M059J (cell line): ENCODE data around the gene ITGB6. TPM values are rescaled to one million over a fixed set of nuclear protein-coding genes. Genes with fewer than 3 reads are reported as not detected.

Source experiments
- DNase-seq: peaks from one replicate; pipeline ENCODE4 v3.0.0-alpha.2; 2012; ENCODE audit warnings: low read depth
- total RNA-seq: library from RNA; depleted of rRNA; stranded (reverse); fragments of >200 nt; shearing (Covaris generic); gene quantifications from 2 replicates; pipeline ENCODE4 v1.2.3, GENCODE V29; 2014

Gene ITGB6
- total RNA-seq, 1 experiment from 2014 or later, result 1.6 TPM

DNA sequence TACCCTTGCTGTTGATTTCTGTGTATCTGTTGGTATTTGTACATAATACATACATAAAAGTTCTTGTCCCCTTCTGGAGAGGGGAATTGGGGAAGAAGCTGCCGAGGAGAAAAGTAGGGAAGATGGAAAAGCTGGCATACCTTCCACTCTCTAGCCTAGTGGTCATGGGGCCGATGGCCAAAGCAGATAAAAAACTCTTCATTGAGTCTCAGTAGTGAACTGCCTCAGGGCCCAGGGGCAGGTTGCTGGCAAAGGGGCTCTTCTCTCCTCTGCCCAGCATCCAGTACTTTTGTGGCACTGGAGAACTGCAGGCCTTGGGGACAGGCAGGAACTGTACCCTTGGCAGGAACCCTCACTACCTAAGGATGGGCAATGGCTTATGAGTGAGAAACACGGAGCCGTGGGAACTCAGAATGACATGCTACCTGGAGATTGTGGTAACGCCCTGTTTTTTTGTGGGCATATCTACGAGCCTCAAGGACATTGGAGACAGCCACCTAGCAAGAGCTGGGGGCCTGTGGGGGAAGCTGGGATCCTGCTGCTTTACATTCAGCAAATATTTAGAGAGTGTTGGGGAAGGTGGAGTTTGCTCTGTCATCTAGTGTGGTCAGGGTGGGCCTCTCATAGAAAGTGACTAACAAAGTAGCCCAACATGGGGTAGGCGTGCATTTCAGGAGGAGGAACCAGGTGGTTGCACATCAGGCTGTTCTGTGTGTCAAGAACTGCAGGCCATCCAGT lies 22.6 kb upstream of the ITGB6 start:
- peak; percentile 55 for DNase-seq

DNA sequence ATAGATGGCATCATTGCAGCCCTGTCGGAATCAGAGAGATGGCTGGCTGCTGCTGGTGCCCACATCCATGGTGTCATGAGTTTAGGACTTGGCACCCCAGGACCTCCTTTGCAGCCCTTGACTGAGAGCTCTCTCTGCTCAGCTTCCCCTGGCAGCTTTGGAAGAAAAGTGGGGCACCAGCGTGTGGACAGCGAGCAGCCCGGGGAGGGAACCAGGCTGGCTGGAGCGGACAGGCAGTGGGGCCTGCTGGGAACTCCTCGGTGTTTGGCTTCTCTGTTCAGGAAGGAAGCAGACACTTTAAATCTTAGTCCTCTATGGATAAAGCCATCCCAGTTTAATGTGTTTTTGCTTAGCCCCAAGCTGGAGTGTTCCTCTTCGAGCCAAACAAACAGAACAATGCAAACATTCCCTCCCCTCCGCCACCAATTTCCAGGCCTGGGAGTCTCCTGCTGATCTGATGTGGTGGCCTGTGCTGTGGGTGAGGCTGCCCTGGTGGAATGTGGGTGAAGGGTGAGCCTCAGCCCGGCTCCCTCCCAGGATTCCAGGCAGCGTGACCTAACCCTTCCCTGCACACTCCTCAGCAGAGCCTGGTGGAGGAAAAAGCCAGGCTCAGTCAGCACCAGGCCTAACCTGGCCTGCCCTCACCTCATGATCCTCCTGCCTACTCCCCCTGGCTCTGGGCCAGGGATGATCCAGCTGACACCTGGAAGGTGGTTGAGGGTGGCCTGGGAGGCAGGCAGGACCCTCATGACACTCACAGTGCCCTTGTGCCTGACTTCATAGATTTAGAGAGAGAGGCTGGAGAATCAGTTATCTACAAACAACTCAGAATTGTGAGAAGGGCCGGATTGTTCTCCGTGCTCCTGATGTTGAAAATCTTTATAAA lies 21.6 kb upstream of the ITGB6 start:
- DNase-seq, result peak; percentile 88

DNA sequence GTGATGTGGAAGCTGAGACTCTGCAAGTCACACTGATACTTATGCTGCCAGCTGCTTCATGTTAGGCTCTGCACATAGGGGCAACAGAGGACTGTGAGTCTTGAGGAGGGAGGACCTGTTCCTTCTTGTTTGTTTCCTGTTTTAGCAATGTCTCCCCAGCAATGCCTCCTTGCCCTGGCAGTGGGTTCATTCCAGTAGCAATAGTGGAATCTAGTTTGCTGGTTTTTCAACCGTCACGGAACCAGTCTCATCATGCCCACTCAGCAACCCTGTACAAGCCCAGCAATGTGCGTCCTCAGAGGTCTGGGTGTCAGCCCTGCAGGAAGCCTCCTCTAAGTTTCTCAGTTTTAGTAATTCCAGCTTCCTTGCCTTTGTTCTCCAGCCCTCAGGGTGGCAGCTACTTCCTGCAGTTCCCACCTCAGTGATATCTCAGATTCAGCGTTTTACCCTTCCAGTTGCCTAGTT lies 20.5 kb upstream of the ITGB6 start:
- peak; percentile 31 for DNase-seq

- no peak for DNase-seq
These were observed 20.0 kb upstream of the ITGB6 start for GRCh38 chr2:160220026-160220425.

DNA sequence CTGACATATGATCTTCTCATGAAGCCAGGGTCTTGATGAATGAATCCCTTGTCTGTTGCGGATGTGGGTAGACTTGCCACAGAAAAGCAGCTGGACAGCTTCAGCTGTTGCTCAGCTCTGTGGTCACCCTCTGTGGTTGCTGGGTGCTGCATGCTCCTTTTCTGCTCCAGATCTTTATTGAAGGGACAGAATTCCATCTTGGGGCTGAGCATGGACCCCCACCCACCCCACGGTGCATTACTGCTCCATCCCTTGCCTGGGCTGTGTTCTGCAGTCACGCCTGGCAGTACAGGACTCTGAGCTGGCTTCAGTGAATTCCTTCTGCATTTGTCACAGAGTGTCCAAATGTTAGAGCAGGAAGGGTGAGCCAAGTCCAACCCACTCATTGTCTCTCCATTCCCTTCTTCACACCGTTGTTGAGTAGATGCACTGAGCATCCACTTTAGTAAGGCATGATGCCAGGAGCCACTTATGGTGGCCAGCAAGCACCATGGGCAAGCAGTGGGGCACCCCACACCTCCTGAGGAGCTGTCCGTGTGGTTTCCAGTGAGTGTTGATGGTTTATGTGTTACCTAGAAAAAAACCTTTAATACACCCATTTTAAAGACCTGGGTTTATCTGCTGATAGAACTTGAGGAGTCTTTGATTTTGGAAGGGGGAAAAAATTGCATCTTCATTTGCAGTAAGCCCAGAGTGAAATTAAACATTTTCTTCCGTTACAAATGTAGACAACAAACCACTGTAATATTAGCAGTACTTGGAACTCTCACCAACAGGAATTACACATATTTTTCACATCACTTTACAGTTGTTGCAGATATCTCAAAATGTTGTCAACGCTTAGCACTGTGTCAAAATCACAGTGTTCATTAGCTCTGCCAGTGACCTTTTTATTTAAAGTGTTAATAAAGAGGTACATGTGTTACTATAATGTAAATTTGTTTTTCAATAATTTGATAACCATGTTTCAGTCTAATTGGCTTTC lies 14.7 kb upstream of the ITGB6 start:
- peak; percentile 96 for DNase-seq

DNA sequence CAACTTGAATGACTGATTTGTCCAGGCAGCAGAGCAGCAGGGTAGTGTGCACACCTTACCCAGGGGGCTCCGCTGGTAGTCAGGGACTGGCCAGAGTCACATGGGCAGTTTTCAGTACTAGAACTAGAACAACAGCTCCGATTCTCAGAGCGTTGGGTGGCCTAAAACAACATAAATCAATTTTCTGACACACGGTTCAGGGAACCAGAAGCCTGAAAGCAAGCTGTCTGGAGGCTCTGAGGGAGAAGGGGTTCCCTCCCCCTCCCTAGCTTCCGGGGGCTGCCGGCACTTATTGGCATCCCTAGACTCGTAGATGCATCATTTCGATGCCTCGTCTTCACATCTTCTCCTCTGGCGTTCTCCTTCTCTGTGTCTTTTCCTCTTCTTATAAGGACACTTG lies 13.4 kb upstream of the ITGB6 start:
- no peak for DNase-seq

DNA sequence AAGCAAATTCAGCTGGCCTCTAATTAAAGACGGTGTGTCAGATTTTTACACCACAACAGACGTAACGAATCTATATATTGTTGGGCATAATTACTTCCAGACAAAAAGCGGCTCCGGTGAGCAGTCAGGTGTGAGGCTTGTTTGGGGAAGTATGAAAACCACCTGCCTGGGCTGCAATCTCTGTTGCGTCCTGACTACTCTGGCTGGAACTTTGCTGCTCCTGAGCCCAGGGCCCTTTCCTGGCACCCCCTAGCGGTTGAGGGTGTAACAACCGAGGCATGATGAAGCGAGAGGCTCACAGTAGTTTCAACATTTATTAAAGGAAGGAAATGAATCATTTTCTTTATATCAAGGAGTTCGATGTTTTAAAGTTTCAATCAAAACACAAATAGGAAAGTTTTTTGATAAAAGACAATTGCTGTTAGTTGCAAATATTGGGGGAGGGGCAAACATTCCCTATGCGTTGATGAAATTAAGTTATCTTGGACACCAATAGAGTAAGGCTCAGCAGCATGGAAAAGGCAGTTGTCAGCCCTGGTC lies 10.6 kb upstream of the ITGB6 start:
- DNase-seq, result peak; percentile 57

- peak; percentile 93 for DNase-seq
These were observed 9.4 kb upstream of the ITGB6 start for GRCh38 chr2:160209516-160209856.

DNA sequence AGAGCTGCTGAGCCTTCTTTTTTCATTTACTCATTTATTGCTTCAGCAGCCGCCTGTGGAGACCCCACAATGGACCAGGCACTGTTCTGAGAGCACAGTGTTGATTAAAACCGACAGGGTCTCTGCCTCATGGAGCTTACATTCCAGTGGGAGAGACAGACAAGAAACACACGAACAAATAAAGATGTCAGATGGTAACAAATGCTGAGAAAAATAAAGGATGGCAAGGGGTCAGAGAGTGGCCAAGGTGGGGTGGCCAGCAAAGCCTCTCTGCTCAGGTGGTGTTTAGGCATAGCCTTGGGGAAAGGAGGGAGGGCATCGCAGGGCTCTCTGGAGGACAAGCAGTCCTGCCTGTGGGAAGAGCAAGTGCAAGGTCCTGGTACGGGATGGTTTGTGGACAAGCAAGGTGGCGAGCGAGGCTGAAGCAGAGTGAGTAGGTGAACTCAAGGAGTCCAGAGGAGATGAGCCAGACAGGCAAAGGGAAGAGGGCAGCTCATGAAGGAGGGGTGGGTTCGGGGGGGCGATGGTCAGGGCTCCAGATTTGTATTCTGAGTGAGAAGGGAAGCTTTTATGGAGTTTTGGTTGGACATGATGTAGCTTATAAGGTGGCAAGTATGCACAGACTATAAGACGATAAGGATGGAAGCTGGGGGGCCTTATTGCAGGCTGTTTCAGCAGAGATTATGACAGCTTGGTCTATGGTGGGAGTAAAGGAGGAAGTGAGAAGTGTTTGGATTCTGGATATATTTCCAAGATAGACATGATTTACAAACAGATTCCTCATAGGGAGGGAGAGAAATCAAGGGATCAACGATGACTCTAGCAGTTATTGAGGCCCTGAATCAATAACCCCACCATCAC lies 8.8 kb upstream of the ITGB6 start:
- DNase-seq, result no peak

DNA sequence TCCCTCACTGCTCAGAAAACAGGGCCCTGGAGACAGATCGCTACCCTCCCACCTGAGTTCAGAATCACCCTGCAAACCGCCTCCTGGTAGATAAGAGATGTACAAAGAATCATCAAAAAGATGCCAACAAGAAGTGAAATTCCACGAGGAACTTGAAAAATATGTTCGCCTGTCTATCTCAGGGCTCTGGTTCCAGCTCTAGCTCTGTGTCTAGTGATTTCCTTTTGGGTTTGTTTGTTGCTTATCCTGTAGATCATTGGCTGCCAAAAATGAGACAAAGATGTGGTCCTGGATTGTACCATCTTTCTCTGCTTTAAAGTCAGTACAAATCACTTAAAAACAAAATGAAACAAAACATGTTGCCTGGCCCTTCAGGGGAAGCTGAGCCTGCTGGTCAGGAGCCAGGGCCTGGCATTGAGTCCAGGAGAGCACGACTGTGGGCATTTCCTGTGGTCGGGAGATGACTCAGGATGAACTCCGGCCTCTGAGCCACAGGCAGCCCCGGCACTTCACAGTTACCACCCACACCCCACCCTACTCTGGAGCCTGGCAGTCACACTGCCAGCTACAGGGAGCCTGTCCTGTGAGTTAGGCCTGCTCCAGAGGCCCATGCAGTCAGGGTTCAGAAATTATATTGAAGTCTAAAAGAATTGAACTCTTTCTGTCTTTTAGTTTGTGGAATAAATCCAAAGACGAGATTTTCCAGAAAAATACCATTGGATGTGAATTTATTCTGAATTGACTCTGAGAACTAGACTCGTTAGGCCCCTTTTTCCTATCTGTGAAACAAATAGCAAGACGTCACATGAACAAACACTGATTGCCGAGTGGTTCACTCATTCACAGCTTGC lies 8.0 kb upstream of the ITGB6 start:
- peak; percentile 99 for DNase-seq

DNA sequence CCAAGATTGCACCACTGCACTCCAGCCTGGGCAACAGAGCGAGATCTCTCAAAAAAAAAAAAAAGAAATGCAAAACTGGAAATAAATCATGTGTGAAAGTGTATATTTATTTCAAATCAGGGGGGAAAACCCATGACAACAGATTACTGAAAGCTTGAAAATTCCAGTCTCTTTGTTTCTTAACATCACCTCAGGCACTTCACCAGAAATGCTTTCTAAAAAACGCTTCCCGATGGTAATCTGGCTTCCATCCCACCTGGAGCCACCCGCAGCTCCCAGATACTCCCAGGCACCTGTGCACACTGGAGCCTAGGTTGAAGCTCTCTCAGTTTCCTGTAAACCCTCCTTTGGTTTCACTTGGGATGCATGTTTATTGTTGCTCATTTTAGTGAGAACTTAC lies 7.2 kb upstream of the ITGB6 start:
- peak; percentile 84 for DNase-seq

GRCh38 chr2:160206436-160206835 lies 6.4 kb upstream of the ITGB6 start:
- DNase-seq, result no peak

- peak; percentile 100 for DNase-seq
These were observed 5.4 kb upstream of the ITGB6 start for GRCh38 chr2:160205505-160205904.

- DNase-seq, result no peak
These were observed 3.4 kb upstream of the ITGB6 start for GRCh38 chr2:160203422-160203821.

GRCh38 chr2:160203007-160203406 lies 2.9 kb upstream of the ITGB6 start:
- no peak for DNase-seq

GRCh38 chr2:160201849-160202539 lies 1.9 kb upstream of the ITGB6 start:
- DNase-seq, result no peak

DNA sequence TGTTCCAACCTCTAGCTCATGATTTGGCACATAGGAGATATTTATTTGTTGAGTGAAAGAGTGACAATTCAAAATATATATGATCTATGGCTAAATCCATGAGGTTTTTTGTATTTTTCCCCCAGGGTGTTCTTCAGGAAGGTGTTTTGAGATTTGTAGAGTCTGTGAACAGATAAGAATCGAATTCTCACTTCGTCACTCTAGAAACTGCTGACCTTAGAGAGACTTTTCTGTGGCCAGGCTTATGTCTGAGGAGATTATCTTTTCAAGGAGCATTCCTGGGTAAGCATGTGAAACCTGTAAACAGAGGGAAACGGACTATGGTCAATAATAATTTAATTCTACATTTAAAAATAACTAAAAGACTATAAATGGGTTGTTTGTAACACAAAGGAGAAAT lies 849 bp upstream of the ITGB6 start:
- peak; percentile 28 for DNase-seq

- no peak for DNase-seq
These were observed 1.0 kb downstream of the ITGB6 start for GRCh38 chr2:160199053-160199452.

DNA sequence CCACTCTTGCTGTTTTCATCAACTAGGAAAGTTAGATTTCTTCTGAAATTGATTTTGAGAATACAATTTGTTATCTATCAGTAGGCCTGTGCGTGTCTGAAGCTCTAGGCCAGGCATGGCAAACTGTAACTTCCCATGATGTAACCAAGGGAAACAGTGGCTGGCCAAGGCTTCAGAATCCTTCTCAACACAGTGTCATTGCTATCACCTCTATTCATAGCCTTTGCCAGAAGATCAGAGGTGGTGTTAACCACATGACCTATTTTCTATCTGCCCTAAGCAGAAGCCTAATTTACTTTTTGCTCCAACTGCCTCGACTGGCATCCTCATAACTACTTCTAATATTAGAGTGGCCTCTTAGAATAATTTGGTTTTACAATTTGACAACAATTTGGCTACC lies 2.5 kb downstream of the ITGB6 start:
- no peak for DNase-seq
